Erythroblast (primary cell): ENCODE results near the gene FNIP2.
"Not testable (repeated sequence)": the region's sequence is repeated elsewhere in the genome, so short reads cannot be mapped to it uniquely, and the experiment has no call there.

ENCODE experiments used
- GATA1 ChIP-seq: IDR thresholded peaks from 2 replicates; pipeline ENCODE4 v1.6.1; 2011; ENCODE audit warnings: low read depth, mild to moderate bottlenecking, control low read depth, low read length, moderate library complexity
- POLR2A ChIP-seq: IDR thresholded peaks from 2 replicates; pipeline ENCODE4 v1.6.1; 2011; ENCODE audit warnings: mild to moderate bottlenecking, low read length

DNA sequence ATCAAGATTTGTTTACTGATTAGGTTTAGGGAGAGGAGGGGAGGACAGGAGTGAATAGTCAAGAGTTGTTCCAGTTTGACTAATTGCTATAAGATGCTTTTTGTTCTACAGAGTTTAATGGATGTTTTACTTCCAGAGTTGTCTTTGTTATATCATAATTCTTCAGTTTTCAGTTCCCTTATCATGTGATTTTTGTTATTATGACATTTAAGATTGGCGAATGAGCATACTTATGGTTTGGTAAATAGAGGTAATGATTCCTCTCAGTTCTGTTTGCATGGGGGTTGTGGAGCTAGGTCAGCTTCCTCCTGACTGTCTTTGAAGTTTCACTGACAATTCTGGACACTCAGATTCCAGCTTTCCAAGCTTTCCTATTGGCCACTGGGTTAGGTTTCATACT, 24.6 kb downstream of the FNIP2 start:
- not testable (repeated sequence) for TF ChIP-seq POLR2A, GATA1
